DND-41 (cell line): ENCODE data around the gene IP6K2.

Experiments used
- CTCF ChIP-seq: IDR thresholded peaks from 2 replicates; pipeline ENCODE4 v1.5.1; 2012; ENCODE audit warnings: borderline replicate concordance, low read length, moderate library complexity, mild to moderate bottlenecking; ENCODE audit not compliant: poor library complexity, severe bottlenecking; ENCODE audit errors: extremely low read depth
- EZH2 ChIP-seq: IDR thresholded peaks from 3 replicates; pipeline ENCODE4 v1.6.1; 2012; ENCODE audit warnings: borderline replicate concordance, low read depth, mild to moderate bottlenecking, moderate library complexity, low read length, inconsistent platforms; ENCODE audit not compliant: severe bottlenecking

- no peak for TF ChIP-seq CTCF
- no peak for TF ChIP-seq EZH2
Observed at GRCh38 chr3:48707157-48707556, 9.9 kb downstream of the IP6K2 start.
